ENCODE measurements around the gene IFI16.

- no peak for TF ChIP-seq EZH2phosphoT487 (IDR thresholded peaks at IDR 0.05)
- TF ChIP-seq, protein P1, sequence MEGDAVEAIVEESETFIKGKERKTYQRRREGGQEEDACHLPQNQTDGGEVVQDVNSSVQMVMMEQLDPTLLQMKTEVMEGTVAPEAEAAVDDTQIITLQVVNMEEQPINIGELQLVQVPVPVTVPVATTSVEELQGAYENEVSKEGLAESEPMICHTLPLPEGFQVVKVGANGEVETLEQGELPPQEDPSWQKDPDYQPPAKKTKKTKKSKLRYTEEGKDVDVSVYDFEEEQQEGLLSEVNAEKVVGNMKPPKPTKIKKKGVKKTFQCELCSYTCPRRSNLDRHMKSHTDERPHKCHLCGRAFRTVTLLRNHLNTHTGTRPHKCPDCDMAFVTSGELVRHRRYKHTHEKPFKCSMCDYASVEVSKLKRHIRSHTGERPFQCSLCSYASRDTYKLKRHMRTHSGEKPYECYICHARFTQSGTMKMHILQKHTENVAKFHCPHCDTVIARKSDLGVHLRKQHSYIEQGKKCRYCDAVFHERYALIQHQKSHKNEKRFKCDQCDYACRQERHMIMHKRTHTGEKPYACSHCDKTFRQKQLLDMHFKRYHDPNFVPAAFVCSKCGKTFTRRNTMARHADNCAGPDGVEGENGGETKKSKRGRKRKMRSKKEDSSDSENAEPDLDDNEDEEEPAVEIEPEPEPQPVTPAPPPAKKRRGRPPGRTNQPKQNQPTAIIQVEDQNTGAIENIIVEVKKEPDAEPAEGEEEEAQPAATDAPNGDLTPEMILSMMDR (IDR thresholded peaks at IDR 0.05) = no peak
- TF ChIP-seq EZH2 (IDR thresholded peaks at IDR 0.05) = no peak
Measured at GRCh38 chr1:159091180-159091560, 81.5 kb downstream of the IFI16 start.

All from neural progenitor cell (in vitro differentiated cells).